ENCODE measurements around the gene ZEB2. TPM values are rescaled to one million over a fixed set of nuclear protein-coding genes. Genes with fewer than 3 reads are reported as not detected.

The ZEB2 gene
- total and polyA plus RNA-seq, 2 of the 8 experiments (the other 6 are each of a cell fraction or from before 2014, with no cell fraction given) = 0.38 TPM; not detected in 1

- TF ChIP-seq RAD21 (IDR thresholded peaks at IDR 0.05 in 1 of 2, conservative IDR thresholded peaks at IDR 0.05 in 1 of 2; ENCODE audit: low read depth in 2 of 2, low read length in 2 of 2) = no peak
Observed at GRCh38 chr2:144493027-144493809, 26.7 kb downstream of the ZEB2 start (continued).
